Activated T-helper 17 cell treated with anti-CD3 and anti-CD28 coated beads, Interleukin-2, amount 50 U/mL, for 72 hours (primary cell): Measurements from ENCODE around the gene SNRPF. TPM values are rescaled to one million over a fixed set of nuclear protein-coding genes. Genes with fewer than 3 reads are reported as not detected.
"Not testable (repeated sequence)": the region's sequence is repeated elsewhere in the genome, so short reads cannot be mapped to it uniquely, and the experiment has no call there.

Experiments
- ATAC-seq: fragments of 150-1000 bp; cut with Tn5 transposase; replicated peaks from 2 replicates; pipeline ENCODE4 v1.10.0; 2021; ENCODE audit warnings: mild to moderate bottlenecking, moderate library complexity
- H3K27ac Mint-ChIP-seq: one replicate; pipeline ENCODE4 v1.8.0; 2022; ENCODE audit warnings: mixed read lengths
- H3K27me3 Mint-ChIP-seq: one replicate; pipeline ENCODE4 v1.8.0; 2022; ENCODE audit warnings: mixed read lengths
- H3K36me3 Mint-ChIP-seq: one replicate; pipeline ENCODE4 v1.8.0; 2022; ENCODE audit warnings: low read depth, mild to moderate bottlenecking, mixed read lengths
- H3K4me1 Mint-ChIP-seq: one replicate; pipeline ENCODE4 v1.8.0; 2022; ENCODE audit warnings: mixed read lengths
- H3K4me3 Mint-ChIP-seq: one replicate; pipeline ENCODE4 v1.8.0; 2022; ENCODE audit warnings: mild to moderate bottlenecking, mixed read lengths
- H3K9me3 Mint-ChIP-seq: one replicate; pipeline ENCODE4 v1.8.0; 2022; ENCODE audit warnings: mixed read lengths
- total RNA-seq, 2 donors: library from RNA; stranded (reverse); gene quantifications; one replicate each; pipeline ENCODE4 v1.2.3, GENCODE V29; 2022

The SNRPF gene
- 10 to 100 TPM; 35.0 to 52.3 TPM for total RNA-seq

DNA sequence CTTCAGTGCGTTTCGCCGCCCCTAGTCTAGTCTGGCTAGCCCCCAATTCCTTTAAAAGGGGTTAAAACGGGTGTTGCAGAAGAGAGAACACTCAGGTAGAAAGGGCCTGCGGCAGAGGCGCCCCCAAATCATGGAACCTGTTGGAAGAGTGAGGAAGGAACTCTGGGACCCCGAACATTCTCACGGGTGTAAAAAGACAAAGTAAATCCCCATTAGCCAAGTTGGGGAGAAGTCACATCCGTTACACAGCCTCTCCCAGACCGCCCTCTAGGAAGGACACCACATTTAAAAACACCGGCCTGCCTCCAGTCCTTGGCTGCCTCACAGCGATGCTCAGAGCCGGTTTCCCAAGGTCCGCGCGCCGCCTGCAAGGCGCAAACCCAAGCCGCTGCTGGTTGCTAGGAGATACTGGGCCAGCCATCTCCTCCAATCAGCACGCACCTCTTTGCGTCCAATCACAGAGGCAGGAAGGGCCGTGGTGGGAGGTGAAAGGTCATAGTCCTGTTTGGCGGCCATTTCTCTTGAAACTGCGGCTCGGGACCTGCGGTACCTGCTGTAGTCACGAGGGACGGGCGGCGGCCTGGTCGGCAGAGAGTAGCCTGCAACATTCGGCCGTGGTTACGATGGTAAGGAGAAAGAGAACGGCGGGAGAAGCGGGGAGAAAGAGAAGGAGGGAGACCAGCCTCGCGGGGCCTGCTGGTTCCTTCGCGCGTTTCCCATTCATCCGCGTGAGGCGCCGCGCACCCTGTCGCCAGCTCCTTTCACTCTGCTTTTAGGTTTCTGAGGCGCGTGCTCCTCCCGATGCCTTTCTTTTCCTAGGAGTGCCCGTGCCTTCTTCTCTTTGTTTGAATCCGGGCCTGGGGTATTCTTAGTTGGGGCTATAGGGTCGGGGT lies at the start of gene SNRPF:
Gene SNRPF (plus strand): TSS at position 502 of the 893 bp plus-strand sequence. CDS start 122 bp downstream, at position 624.
- no peak within 1 kb of the TSS for H3K4me3 Mint-ChIP-seq
- H3K4me1 Mint-ChIP-seq = peaks cover 15% of the 10 kb centered on the region
- peak; percentile 99 for ATAC-seq
- H3K9me3 Mint-ChIP-seq = no peaks in the 10 kb centered on the region
- peaks cover 37% of the 10 kb centered on the region for H3K36me3 Mint-ChIP-seq
- H3K27me3 Mint-ChIP-seq = peaks cover 3% of the 10 kb centered on the region
- no peak within 1 kb of the TSS for H3K27ac Mint-ChIP-seq

- ATAC-seq = no peak
- H3K9me3 Mint-ChIP-seq = peaks cover 5% of the 10 kb centered on the region
- no peak overlapping the region for H3K4me3 Mint-ChIP-seq
- peaks cover 3% of the 10 kb centered on the region for H3K27me3 Mint-ChIP-seq
- H3K36me3 Mint-ChIP-seq = no peaks in the 10 kb centered on the region
- H3K4me1 Mint-ChIP-seq = peaks cover 17% of the 10 kb centered on the region
- no peak overlapping the region for H3K27ac Mint-ChIP-seq
Measured at GRCh38 chr12:95809000-95809680, 49.6 kb upstream of the SNRPF start.

GRCh38 chr12:95810411-95810810 lies 48.3 kb upstream of the SNRPF start:
- Mint-ChIP-seq H3K27me3 (peaks cover 3% of the 10 kb centered on the region), H3K36me3 (no peaks in the 10 kb centered on the region), H3K4me3 (no peak overlapping the region), H3K9me3 (peaks cover 5% of the 10 kb centered on the region), H3K4me1 (peaks cover 15% of the 10 kb centered on the region), H3K27ac (no peak overlapping the region)
- no peak for ATAC-seq

DNA sequence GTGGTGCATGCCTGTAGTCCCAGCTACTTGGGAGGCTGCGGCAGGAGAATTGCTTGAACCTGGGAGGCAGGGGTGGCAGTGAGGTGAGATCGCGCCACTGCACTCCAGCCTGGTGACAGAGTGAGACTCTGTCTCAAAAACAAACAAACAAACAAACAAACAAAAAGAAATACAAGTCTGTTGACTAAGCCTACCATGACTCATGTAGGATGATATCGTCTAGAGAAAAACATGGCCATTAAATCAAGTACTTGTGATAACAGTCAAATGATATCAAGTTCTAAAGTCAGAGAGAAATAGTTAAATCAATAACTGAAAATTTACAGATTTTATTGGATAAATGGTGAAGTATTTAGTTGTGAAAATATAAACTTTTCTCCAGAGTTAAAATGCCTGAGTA lies 46.6 kb upstream of the SNRPF start:
- not testable (repeated sequence) for H3K4me1 Mint-ChIP-seq, H3K4me3 Mint-ChIP-seq, ATAC-seq, H3K36me3 Mint-ChIP-seq, H3K9me3 Mint-ChIP-seq, H3K27me3 Mint-ChIP-seq, H3K27ac Mint-ChIP-seq

DNA sequence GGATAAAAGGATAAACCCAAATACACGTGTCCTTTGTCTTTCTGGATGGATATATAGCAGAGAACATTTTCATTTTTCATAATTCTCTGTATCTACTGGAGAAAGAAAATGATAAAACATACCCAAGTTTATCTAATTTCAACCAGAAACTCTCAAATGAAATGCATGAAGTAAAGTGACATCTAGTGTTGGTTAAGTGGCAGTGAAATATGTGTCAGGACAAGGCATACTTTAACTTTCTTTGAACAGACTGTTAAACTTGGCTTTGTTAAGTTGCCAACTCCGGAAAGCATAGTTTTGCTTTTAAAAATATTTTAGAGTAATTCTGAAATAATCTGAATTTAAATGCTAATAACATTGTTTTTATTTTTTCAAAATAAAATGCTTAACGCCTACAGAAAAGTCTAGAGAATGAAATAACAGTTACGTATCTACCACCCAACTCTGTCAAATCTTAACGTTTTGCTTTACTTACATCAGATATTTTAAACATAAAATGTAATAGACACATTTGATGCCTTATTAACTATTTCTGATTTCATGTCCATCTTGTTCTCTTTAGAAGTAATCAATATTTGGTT lies 43.0 kb upstream of the SNRPF start:
- H3K4me1 Mint-ChIP-seq = no peaks in the 10 kb centered on the region
- no peak overlapping the region for H3K27ac Mint-ChIP-seq
- H3K27me3 Mint-ChIP-seq = peaks cover 3% of the 10 kb centered on the region
- H3K9me3 Mint-ChIP-seq = no peaks in the 10 kb centered on the region
- H3K36me3 Mint-ChIP-seq = no peaks in the 10 kb centered on the region
- ATAC-seq = no peak
- no peak overlapping the region for H3K4me3 Mint-ChIP-seq

DNA sequence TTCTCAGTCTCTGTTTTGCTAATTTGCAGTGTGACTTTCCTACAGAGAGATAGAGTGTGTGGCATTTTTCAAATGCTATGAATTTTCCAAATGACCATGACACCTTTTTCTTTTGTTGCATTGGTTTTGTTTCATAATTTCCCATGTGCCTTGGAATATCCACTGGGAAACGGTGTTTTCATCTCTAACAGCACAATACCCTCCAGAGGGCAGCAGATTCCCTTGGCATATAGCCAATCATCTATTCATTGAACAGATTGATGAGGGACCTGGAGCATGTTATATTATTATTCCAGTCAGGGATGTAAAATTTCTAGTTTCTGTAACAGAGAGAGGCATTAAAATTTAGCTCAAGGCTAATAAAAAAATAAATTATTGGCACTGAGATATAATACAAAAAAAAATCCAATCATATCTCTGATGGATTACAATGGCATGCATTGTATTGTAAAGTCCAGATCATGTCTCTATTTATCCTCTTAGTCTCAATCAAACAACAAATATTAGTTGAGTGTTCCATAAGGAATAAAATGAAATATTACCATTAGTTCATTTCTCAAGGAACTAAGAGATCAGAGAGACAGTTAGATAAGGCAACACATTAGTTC lies 38.6 kb upstream of the SNRPF start:
- no peaks in the 10 kb centered on the region for H3K9me3 Mint-ChIP-seq
- no peak overlapping the region for H3K4me3 Mint-ChIP-seq
- H3K4me1 Mint-ChIP-seq = no peaks in the 10 kb centered on the region
- peaks cover 4% of the 10 kb centered on the region for H3K27me3 Mint-ChIP-seq
- H3K36me3 Mint-ChIP-seq = no peaks in the 10 kb centered on the region
- ATAC-seq = no peak
- H3K27ac Mint-ChIP-seq = no peak overlapping the region

DNA sequence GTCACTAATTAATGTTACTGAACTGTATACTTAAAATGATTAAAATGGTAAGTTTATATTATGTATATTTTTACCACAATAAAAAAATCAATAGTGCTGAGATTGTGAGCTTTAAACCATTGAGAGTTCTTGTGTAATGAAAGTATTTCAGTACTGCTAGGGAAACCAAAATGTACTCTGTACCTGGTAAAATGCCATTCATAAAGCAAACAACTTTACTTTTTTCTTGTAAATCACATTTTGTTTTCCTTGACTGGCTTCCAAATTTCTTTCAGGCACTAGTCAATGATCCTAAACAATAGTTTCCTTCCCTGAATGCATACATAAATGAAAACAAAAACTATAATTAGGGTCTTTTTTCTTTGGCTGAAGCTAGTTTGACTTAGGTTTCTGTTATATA lies 29.4 kb upstream of the SNRPF start:
- Mint-ChIP-seq H3K27me3 (peaks cover 4% of the 10 kb centered on the region), H3K4me3 (no peak overlapping the region), H3K4me1 (no peaks in the 10 kb centered on the region), H3K27ac (no peak overlapping the region), H3K36me3 (no peaks in the 10 kb centered on the region), H3K9me3 (no peaks in the 10 kb centered on the region)
- no peak for ATAC-seq

GRCh38 chr12:95830335-95831089 lies 28.2 kb upstream of the SNRPF start:
- Mint-ChIP-seq H3K36me3 (no peaks in the 10 kb centered on the region), H3K4me1 (no peaks in the 10 kb centered on the region), H3K9me3 (no peaks in the 10 kb centered on the region), H3K27me3 (peaks cover 4% of the 10 kb centered on the region), H3K4me3 (no peak overlapping the region), H3K27ac (no peak overlapping the region)
- ATAC-seq = peak; percentile 88

GRCh38 chr12:95834572-95834971 lies 24.2 kb upstream of the SNRPF start:
- Mint-ChIP-seq H3K36me3 (no peaks in the 10 kb centered on the region), H3K9me3 (no peaks in the 10 kb centered on the region), H3K27me3 (peaks cover 9% of the 10 kb centered on the region), H3K27ac (no peak overlapping the region), H3K4me3 (no peak overlapping the region), H3K4me1 (no peaks in the 10 kb centered on the region)
- no peak for ATAC-seq

DNA sequence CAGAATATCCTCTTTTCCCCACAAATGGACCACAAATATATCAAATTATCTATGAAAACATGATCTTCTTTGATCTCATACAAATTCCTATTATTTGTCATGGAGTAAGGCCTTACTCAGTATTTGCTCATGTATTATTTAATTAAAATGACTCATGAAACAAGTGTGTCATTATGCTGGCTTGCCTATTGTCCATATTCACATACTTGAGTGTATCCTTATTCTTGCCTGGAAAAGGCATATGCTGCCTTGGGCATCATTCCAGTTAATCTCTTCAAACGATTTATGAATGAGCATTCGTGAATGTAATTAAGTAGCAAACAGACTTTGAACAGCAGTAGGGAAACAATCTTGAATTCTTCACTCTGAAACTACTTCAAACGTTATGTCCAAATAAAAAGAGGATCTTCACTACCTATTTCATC lies 22.6 kb upstream of the SNRPF start:
- H3K9me3 Mint-ChIP-seq = no peaks in the 10 kb centered on the region
- no peaks in the 10 kb centered on the region for H3K4me1 Mint-ChIP-seq
- no peaks in the 10 kb centered on the region for H3K36me3 Mint-ChIP-seq
- H3K27ac Mint-ChIP-seq = no peak overlapping the region
- peaks cover 9% of the 10 kb centered on the region for H3K27me3 Mint-ChIP-seq
- H3K4me3 Mint-ChIP-seq = no peak overlapping the region
- no peak for ATAC-seq

DNA sequence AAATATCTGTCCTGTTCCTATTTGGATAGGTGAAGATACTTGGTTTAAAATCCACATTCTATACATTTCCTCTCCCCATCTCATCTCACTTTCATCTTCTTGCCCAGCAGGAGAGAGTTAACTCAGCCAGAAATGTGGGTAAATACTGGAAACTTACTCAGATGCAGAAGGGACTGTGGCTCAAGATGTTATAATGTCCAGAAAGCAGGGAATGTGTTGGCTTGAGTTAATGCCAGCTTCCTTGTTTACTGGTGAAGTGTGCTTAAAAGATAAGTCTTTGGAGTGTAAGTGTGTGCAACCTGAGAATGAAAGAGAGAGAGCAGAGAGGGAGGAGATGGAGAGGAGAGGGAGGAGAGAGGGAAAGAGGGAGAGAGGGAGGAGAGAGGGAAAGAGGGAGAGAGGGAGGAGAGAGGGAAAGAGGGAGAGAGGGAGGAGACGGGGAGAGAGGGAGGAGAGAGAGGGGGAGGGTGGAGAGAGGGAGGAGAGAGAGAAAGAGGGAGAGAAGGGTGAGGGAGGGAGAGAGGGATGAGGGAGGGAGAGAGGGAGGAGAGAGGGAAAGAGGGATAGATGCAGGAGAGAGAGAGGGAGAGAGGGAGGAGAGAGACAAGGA lies 22.0 kb upstream of the SNRPF start:
- no peak overlapping the region for H3K27ac Mint-ChIP-seq

GRCh38 chr12:95837240-95838038 lies 21.3 kb upstream of the SNRPF start:
- H3K4me1 Mint-ChIP-seq = no peaks in the 10 kb centered on the region
- no peak overlapping the region for H3K27ac Mint-ChIP-seq
- ATAC-seq = no peak
- H3K9me3 Mint-ChIP-seq = no peaks in the 10 kb centered on the region
- peaks cover 6% of the 10 kb centered on the region for H3K27me3 Mint-ChIP-seq
- no peak overlapping the region for H3K4me3 Mint-ChIP-seq
- H3K36me3 Mint-ChIP-seq = no peaks in the 10 kb centered on the region

More for the DNA sequence above, 22.0 kb upstream of the SNRPF start:
- Mint-ChIP-seq H3K36me3 (no peaks in the 10 kb centered on the region), H3K27me3 (peaks cover 9% of the 10 kb centered on the region), H3K4me1 (no peaks in the 10 kb centered on the region), H3K4me3 (no peak overlapping the region), H3K9me3 (no peaks in the 10 kb centered on the region)
- ATAC-seq = no peak

- Mint-ChIP-seq H3K36me3 (no peaks in the 10 kb centered on the region), H3K4me1 (no peaks in the 10 kb centered on the region), H3K27ac (no peak overlapping the region), H3K9me3 (no peaks in the 10 kb centered on the region), H3K27me3 (peaks cover 7% of the 10 kb centered on the region), H3K4me3 (no peak overlapping the region)
- no peak for ATAC-seq
Measured at GRCh38 chr12:95838125-95838524, 20.6 kb upstream of the SNRPF start.
